HG03280 (cell line): ENCODE results near the gene FGA.
A peak's percentile ranks its signal among the peaks of the same experiment; 100 is the strongest.

Experiments
- ATAC-seq: cut with Tn5 transposase; IDR thresholded peaks from one replicate; pipeline ENCODE4 v1.9.1; 2021; ENCODE audit warnings: mild to moderate bottlenecking, moderate library complexity; ENCODE audit not compliant: unreplicated experiment

FGA gene

DNA sequence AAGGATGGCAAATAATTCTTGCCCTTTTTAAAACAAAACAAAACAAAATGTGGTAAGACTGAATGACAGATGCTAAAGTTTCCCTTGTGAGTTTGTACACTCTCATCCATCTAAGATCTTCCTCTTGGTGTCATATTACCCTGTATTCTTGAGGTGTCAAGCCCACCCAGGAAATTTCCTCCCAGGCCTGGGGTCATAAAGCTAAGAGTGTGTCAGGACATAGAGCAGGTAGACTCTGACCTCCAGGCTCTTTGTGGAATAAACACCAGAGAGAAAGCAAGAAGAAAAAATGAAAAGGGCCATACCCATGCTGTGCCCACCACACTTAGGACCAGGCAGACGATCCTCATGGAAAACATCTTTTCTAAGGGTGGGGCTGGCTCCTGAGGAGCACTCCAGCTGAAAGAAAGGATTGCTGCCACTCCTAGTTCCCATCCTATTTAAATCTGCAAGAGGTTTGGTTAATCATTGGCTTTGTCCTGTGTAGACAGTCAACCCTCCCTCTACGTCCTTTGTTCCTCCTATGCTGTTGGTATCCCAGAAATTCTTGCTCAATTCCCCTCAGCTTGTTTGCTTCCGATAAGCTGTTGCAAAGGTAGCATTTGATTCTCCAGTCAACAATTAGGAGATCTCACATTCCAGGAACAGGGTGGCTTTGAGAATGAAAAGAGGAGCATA is at the start of gene FGA:
FGA (minus strand) TSS at position 414 of the 678 bp plus-strand sequence; CDS start at position 359, 55 bp downstream.
- ATAC-seq: no peak

DNA sequence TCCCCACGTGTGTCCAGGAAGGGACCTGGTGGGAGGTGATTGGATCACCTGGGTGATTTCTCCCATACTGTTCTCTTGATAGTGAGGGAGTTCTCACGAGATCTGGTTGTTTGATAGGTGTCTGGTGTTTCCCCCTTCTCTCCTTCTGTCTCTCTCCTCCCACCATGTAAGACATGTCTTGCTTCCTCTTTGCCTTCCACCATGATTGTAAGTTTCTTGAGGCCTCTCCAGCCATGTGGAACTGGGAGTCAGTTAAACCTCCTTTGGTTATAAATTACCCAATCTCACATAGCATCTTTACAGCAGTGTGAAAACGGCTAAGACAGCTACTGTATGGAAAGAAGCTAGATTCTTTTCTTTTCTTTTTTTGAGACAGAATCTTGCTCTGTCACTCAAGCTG is 43.5 kb upstream of the FGA start:
- no peak for ATAC-seq

DNA sequence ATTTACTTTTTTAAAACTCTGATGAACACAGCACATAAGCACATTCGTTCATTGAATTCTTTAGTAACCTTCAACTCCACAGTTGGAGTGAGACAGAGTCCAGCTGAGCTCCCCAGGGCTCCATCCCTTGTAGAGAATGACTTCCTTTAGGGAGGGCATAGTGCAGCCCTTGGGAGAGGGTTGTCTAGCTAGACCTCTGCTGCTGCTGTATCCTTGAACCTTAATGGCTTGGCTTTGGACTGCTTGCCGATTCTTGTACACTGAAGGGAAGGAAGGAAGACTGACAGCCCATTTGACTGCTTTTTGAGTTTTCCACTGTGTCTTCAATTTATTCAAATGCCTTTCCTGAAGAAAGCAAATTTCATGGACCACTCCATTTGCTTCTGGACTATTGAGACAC is 41.3 kb upstream of the FGA start:
- no peak for ATAC-seq

DNA sequence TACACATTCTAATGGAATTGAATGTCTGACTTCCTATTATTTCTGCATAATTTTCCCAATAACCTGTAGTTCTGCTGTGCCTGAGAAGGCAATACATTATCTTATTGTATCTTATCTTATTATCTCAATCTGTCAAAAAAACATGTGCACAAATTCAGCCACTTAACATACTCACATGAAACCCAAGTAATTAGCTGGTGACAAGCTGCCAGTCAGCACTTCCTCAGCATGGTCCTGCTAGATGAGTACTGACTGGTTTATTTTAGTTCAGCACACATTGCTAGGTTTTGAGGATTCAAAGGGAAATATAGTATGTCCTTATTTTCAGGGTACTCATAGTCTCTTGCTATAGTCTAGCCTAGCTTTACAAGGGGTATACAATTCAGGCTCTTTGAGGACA is 39.8 kb upstream of the FGA start:
- no peak for ATAC-seq

DNA sequence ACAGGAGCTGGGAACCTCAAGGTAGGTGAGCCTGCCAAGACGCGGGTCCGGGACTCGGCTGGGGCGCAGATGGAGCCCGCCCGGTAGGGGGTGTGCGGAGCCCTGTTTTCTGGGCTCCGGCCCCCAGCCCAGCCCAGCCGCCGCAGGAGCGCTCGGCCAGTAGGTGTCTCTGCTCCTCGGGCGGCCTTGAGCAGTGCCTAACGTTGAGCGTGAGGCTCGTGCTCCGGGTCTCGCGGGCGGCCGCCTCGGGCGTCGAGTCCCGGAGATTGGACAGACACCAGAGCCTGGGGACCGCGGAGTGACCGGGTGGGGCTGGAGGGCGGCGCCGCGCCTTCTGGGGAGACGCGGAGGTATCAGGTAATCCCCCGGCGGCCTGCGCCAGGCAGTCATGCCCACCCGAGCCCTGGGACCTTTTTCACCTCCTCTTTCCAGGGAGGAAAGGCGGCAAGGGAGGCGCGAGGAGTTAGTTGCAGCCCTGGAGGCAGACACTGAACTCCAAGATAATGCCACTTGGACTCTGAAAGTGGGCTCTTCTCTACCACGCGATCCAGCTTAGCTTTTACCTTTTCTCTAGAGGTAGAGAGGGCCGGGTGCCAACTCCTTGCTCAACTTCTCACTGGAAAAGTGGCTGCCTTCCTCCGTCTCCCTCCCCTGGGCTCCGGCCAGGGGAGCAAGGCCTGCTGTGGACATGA is 36.4 kb upstream of the FGA start:
- peak; percentile 97 for ATAC-seq

DNA sequence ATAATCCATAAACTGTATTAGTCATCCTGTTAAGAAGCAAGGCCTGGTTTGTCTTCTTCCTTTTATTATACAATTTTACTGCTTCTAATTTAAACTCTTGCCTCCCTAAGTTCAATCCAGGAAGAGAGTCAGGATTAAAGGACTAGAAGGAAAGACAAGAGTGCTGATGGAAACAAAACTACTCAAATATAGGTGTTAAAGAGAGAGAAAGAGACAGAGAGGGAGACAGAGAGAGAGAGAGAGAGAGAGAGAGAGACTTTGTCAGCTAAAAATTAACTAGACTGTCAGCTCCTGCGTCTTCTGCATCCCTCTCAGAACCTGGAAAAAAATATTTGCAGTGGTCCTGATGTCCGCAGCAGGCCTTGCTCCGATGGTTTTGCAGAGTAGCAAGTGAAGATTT is 35.4 kb upstream of the FGA start:
- ATAC-seq: no peak

DNA sequence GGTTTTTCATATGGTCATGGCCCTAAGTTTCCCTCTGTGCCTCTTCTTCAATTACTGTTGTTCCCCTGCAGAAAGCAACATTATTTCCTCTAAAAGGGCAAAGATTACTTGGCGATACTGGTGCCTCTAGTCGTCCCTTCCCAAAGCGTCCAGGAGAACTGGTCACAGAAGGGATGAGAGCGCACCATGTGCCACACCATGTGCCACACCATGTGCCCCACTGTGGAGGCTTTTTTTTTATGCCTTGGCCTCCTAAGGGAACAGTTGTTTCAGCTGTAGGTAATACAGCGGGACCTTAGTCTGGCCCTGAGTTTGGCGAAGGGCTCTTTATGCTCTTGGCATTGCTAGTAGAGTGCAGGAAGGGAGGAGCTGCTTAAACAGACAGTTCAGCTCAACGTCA is 33.5 kb upstream of the FGA start:
- ATAC-seq: no peak

DNA sequence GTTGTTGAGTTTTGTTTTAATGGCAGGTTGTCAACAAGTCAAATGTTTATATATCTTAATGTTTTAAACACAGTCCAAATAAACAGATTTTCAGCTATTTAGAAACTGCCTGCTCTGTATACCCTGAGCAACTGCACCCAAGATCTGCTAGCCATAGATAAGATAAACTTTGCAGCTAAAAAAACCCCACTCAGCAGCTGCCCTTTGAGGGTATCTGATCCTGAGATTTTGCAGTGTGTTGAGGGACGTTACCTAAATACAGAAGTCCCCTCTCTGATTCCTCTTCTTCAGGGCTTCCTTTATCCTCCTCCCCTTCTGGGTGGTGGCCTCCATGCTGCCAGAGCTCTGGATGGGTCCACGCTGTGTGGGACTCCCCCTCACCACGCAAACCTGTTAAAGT is 32.9 kb upstream of the FGA start:
- ATAC-seq: no peak

DNA sequence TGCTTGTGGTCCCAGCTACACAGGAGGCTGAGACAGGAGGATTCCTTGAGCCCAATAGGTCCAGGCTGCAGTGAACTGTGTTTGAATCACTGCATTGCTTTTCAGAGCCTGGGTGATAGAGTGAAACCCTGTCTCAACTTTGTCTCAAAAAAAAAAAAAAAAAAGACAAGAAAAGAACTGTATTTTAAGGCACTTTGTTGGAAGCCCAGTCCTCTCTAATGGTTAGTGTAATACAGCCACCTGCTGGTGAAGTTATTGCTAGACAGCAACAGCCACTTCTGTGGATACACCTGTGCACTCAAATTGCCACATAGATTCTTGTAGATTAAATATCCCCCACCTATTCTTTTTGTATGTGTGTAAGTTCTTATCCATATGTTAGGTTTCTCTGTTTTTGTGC is 32.1 kb upstream of the FGA start:
- ATAC-seq: peak; percentile 47

DNA sequence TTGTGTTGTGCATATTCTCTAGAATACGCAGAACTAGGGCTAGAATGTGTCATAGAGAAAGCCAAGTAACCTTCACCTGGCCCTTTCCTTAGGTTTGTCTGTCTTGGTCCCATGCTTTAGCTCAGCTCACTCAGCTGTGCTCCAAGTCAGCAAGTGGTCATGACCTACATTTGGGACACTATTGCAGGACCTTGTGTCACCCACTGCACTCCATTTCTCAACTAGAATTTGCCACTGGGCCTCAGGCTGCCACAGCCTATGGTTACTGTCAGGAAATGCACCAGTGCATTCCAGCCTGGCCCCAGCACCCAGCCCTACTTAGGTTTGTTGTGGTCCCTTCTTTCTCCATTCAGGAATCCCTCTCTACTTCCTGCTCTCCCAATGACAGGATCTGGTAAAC is 29.6 kb upstream of the FGA start:
- ATAC-seq: no peak

DNA sequence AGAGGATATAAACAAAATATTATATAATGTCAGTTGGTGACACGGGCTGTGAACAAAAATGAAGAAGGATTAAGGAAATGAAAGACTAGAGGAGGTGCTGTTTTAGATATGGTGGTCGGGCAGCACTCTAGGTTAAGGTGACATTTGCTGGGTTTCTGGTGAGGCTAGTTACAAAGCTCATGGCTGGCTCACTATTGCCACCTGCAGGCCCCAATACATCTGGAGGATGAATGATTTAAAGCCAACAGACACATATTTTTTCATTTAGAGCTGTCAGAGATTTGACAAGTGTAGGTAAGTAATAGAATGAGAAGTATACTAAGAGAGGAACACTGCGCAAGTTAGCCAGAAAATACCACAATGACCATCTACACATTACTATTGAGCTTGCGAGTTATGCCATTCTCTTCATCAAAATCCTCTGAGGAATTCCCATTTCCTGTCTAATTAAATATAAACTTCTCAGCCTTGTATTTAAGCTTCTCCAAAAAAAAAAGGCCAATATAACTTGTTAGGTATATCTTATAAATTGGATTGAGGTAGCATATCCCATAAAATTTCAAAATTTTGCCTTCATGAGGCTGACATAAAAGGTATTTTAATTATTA is 28.3 kb upstream of the FGA start:
- peak; percentile 63 for ATAC-seq

DNA sequence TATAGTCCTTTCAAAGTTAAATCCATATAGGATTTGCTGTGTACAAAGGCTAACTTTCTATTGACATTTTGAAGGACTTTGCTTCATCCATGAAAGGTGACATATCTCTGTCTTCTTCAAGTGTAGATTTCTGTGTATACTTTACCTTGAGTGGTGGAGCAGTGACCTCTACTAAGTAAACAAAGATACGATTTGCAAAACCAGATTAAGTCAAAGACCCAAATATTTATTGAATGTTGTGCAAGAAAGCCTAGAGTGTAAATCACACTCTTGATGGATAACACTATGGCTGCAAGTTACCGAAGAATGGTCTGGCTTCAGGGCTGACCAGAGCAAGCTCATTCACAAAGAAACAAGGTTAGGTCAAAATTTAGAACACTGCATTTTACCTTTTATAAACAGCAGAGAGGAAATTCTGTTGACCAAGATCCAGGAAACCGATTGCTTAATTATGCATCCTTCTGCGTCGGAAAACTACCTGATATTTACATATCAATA is 27.3 kb upstream of the FGA start:
- ATAC-seq: no peak

DNA sequence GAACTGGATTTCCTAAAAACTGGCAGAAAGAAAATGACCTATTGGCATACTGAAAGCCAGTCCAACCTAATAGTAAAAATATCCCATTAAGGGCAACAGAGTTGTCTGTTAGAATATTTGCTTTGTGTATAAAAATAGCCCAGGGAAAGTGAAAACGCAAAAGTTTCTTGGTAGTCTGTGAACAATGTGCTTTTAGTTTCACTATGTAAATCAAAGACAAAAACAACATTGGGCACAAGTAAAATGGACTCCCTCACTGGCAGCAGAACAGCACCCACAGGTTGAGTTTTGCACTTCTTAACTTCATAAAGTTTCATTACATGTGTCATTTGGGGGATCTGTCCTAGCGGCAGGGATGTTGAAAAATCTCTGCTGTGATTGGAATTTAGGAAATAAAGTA is 26.2 kb upstream of the FGA start:
- peak; percentile 94 for ATAC-seq

DNA sequence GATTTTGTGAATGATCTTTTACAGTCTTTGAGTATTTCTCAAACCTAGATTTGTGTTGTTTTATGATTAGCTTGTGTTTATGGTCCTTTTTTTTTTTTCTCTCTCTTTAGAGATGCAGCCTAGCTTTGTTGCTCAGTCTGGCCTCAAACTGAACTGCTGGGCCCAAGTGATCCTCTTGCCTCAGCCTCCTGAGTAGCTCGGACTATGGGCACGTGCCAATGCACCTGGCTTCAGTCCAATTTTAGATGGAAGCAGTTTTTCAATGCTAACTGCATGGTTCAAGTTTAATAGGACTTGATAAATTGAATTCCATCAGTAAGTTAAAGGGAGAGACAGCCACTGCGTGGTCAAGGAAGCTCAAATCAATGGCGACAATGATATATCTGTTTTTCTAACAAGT is 25.7 kb upstream of the FGA start:
- peak; percentile 4 for ATAC-seq

DNA sequence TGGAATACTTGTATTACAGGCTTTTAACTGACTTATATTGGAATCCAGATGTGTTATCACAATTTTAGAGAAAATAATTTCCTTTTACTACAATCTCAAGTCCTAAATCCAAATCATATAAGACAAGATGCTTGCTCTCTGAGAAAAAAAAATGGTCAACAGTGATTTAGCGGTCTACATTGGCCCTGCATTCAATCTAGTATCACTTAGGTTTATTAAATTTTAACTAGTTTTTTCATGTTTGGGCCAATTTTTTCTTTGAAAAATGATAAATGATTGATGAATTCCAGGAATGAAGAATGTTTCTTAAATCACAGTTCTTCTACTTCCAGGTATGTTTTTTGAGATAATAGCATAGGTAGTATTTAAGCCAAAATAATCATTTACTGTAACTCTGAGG is 24.7 kb upstream of the FGA start:
- no peak for ATAC-seq

DNA sequence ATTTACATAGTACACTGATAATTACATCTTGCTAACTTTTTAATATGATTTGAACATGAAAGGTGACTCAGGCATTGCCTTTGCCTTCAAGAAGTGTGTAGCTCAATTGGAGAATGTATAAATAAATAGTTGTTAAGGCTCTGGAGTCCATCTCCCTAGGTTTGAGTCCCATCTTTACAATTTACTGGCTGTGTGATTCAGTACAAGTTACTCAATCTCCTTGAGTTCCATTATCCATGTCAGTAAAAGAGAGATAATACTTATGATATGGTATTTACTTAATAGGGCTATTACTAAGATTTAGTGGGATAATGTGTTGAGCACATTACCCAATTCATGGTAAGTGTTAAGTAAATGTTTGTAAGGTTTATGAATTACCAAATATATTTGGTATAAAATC is 23.8 kb upstream of the FGA start:
- no peak for ATAC-seq

DNA sequence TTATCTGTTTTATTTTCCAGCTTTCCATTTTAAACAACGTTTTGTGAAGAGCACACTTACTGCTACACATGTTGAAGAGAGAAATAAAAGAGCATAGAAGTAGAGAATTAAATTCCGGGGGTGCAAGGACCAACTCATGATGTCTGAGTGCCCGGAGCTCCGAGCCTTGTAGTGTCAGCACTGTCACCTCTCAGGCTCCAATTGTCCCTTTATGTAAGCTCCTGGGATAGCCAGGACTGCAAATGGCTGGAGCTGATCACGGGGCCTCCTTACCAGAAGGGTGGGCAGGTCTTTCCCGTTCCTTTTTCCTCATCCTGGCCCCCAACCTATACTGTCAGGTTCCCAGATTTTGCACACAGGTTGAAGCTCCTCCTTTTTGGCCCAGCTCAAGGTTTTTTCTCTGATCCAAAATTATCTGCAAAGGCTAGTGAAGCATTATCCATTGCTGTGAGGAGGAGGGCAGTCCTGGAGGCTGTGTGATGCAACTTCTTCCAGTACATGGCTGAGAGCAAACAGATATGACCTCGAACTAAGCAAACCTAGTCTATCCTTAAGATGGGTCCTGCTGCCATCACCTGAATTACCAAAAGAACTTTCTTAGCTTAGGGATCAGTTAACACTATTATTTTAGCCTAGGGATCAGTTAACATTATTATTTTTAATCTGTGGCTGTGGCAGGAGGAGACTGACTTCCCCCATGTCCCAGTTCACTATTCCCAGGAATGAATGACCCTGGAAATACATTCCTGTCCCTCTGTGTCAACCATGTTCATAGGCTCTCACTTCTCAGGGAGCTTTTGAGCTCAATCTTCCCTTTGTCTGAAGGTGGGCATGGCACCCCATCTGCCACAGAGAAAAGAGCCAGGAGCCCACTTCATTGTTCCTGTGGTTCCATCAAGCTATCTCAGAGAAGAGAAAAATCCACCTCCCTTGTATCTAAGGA is 22.2 kb upstream of the FGA start, which contains the start of gene FGG:
FGG (minus strand) TSS at position 185 of the 943 bp plus-strand sequence; CDS start at position 138, 47 bp downstream.
- ATAC-seq: no peak

DNA sequence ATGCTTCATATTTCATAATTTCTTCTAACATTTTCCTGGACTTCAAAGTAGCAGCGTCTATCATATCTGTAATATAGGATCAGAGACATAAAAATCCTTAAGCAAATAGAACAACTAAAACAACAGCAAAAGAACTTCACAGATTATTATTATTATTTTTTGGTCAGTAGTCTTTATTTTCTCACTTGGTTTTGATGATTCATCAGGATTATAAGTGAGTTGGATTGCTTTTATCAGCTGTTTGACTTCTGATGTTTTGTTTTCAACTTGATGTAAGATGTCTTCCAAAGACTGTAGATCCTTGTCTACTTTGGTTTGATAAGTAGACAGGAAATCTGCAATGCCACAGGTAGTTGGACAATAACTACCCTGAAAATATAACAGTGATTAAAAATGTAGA is 21.3 kb upstream of the FGA start:
- no peak for ATAC-seq

DNA sequence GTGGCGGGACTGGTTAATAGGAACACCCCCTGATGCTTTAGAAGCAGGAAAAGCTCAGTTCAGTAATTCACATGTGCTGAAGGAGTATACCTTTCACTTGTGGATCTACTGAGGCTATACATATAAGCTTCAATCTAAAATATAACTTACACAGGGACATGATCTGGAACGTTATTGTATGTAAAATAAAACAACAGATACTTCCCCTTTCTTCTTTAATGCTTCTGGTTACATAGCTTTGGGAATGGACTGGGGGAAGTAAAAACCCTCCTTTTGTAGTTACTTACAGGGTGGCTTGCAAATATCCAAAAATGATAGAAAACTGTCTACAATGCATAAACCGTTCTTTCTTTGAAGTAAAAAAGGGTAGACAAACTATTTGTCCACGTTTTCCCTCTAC is 20.0 kb upstream of the FGA start:
- ATAC-seq: no peak

DNA sequence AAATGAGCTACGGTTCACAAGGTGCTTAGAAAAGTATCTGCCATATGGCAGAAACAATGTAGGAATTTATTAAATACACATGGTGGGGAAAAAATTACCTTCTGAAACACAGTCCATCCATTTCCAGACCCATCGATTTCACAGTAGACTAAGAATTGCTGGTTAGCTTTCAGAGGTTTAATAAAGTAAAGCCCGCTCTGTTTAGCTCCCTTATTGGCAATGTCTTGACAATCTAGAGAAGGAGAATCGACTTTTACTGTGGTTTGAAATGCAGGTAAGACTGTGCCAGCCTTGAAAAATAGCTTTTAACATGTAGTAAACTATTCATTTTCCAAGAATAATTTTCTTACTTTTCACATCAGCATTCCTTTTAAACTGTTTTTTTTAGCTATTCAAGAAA is 19.0 kb upstream of the FGA start:
- no peak for ATAC-seq
